GM18909 (cell line): ENCODE results near the gene HECA.
"Not testable (repeated sequence)": the region's sequence is repeated elsewhere in the genome, so short reads cannot be mapped to it uniquely, and the experiment has no call there.

ENCODE experiments used
- ATAC-seq: cut with Tn5 transposase; IDR thresholded peaks from one replicate; pipeline ENCODE4 v1.9.1; 2021; ENCODE audit warnings: mild to moderate bottlenecking; ENCODE audit not compliant: unreplicated experiment, poor library complexity

HECA gene

GRCh38 chr6:139134064-139134395 is 850 bp upstream of the HECA start:
- ATAC-seq: no peak

GRCh38 chr6:139135578-139136545 is 982 bp downstream of the HECA start:
- ATAC-seq: peak; percentile 40

DNA sequence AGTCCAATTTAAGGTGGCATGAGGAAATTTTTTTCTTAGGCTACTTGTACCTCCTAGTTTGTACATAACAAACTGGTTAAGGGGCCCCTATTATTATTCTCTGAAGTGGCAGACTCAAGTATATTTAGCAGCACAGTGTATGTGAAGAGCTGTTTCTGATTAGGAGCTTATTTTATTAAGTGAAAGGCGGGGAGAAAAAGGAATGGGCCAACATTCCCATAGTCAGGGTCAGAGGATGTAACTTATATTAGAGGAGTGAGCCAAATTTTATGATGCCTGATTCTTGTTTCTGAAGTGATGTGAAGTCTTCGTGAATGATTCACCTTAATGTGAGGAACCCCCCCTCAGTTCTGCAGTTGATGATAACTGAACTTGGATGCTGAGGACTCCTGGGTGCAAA is 2.8 kb downstream of the HECA start:
- ATAC-seq: no peak

DNA sequence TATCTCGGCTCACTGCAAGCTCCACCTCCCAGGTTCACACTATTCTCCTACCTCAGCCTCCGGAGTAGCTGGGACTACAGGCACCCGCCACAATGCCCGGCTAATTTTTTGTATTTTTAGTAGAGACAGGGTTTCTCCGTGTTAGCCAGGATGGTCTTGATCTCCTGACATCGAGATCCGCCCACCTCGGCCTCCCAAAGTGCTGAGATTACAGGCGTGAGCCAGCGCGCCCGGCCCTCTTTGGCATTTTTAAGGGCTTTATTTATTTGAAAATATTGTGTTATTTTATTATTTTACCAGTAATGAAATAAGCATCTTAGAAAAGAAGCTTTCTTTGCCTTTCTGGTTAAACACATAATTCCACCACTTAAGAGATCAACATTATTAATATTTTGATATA is 6.0 kb downstream of the HECA start:
- not testable (repeated sequence) for ATAC-seq

GRCh38 chr6:139142262-139142661 is 7.4 kb downstream of the HECA start:
- no peak for ATAC-seq

GRCh38 chr6:139143111-139143510 is 8.2 kb downstream of the HECA start:
- no peak for ATAC-seq

- ATAC-seq: no peak
Observed at GRCh38 chr6:139144490-139145085, 9.7 kb downstream of the HECA start.

- no peak for ATAC-seq
Observed at GRCh38 chr6:139145661-139146060, 10.8 kb downstream of the HECA start.

GRCh38 chr6:139146317-139146726 is 11.4 kb downstream of the HECA start:
- no peak for ATAC-seq

- ATAC-seq: no peak
Observed at GRCh38 chr6:139147628-139148027, 12.7 kb downstream of the HECA start.

DNA sequence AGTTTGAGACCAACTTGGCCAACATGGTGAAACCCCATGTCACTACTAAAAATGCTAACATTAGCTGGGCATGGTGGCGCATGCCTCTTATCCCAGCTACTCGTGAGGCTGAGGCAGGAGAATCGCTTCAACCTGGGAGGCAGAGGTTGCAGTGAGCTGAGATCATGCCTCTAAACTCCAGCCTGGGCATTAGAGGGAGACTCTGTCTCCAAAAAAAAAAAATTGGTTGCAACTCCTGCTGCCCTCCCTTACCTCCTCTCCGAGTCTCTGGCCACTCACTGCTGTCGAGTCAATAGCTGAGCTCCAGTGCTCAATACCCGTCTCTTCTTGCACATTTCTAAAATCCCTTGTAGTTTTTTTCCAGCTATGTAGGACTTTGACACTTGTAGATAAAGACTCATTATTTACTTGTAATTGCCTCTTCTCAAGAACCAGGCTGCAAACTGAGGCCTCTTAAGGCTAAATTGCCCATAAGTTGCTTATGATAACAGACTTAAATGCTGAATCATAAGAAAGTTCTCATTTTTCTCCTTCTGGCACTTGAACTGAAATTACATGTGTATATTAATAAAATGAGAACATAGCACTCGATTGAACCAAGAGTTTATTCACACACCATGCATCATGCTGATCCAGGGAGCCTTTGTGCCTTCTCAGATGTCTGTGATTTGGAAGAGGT is 13.8 kb downstream of the HECA start:
- no peak for ATAC-seq

DNA sequence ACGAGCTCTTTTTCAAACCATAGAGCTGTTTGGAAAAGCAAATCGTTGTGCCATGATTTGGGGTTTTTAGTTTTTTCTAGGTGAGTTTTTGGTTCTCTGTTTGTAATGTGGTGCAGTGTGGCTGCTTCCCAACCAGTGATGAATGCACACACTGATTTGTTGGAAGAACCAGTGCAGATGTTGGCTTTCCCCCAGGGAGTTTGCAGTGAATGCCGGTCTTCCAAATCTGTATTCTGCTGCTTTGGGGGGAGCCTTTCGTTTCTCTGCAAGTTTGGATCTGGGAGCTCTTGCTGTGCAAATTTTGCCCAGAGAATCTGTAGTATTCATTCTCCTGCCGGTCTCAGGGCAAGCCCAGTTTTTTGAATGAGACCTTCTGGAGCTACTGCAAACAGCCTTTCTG is 14.5 kb downstream of the HECA start:
- ATAC-seq: no peak

- no peak for ATAC-seq
Observed at GRCh38 chr6:139150920-139151319, 16.0 kb downstream of the HECA start.

- ATAC-seq: no peak
Observed at GRCh38 chr6:139151425-139152087, 16.7 kb downstream of the HECA start.

GRCh38 chr6:139152088-139152891 is 17.4 kb downstream of the HECA start:
- no peak for ATAC-seq

DNA sequence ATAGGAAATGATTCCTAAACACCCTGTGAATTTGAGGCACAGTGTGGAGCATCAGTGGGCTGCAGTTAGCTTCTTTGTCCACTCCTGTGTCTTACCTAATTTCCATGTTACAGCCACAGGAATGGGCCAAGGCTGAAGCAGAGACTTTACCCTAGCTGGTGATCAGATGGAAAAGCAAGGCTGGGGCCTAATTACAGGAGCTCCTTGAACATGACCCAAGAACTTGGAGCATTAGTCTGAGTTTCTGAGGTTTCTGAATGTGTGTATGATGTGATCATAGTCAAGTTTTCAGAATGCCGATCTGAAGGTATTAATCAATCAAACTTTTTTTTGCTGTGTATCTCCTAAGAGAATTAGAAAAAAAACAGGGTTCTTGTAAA is 18.0 kb downstream of the HECA start:
- ATAC-seq: no peak

DNA sequence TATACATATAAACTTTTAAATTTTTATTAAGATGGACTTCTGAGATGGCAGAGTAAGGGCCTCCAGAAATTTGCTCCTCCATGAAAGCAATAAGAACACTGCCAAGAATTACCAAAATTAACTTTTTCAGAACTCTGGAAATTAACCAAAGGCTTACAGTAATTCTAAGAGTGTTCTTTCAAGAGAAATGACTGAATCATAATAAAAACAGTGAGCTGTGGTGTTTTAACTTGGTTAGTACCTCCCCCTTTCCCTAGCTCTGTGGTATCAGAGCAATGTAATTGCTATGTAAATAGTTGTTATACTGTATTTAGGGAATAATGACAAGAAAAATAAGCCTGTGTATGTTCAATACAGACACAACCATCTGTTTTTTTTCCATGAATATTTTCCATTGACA is 19.0 kb downstream of the HECA start:
- ATAC-seq: no peak

DNA sequence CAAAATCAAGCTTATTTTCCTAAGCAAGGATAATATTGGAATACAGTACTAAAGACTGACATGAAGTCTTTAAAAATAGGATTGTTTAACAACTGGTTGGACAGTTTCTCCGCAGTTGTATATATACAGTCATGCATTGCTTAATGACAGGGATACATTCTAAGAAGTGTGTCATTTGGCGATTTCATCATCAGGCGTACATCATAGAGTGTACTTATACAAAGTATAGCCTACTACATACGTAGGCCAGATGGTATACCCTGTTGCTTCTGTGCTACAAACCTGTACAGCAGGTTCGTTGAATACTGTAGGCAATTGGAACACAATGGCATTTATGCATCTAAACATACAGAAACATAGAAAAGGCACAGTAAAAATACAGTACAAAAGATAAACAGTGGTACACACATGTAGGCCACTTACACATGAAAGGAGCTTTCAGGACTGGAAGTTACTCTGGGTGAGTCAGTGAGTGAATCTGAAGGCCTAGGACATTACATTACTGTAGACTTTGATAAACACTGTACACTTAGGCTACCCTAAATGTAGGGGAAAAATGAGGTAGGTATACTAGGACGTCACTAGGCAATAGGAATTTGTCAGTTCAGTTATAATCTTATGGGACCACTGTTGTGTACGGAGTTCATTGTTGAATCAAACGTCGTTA is 20.1 kb downstream of the HECA start:
- no peak for ATAC-seq

- ATAC-seq: no peak
Observed at GRCh38 chr6:139156102-139156501, 21.2 kb downstream of the HECA start.
